Transverse colon (tissue), 4 donors: ENCODE results near the gene MGME1. TPM values are rescaled to one million over a fixed set of nuclear protein-coding genes. Genes with fewer than 3 reads are reported as not detected.

Source experiments
- DNase-seq: peaks from one replicate; pipeline ENCODE4 v3.0.0-alpha.2; 2019
- H3K27ac ChIP-seq, 4 donors: fragments of 200-600 bp; sonication (generic); 2 replicates each; pipeline ENCODE4 v1.5.1; 2016 to 2018; ENCODE audit warnings: inconsistent platforms in 4 of 4
- H3K27me3 ChIP-seq: fragments of 200-600 bp; sonication (generic); 2 replicates; pipeline ENCODE4 v1.5.1; 2017; ENCODE audit warnings: inconsistent platforms
- H3K36me3 ChIP-seq, 4 donors: fragments of 200-600 bp; sonication (generic); 2 replicates each; pipeline ENCODE4 v1.5.1; 2017 to 2019; ENCODE audit warnings: inconsistent platforms in 4 of 4
- H3K4me1 ChIP-seq, 4 donors: fragments of 200-600 bp; sonication (generic); 2 replicates each; pipeline ENCODE4 v1.5.1; 2017 to 2020; ENCODE audit warnings: inconsistent platforms in 4 of 4
- H3K4me3 ChIP-seq, 4 donors: fragments of 200-600 bp; sonication (generic); 1 replicate in 1 of 4; 2 replicates in 3 of 4; pipeline versions ENCODE4 v1.5.1 to v1.6.1; 2017 to 2019; ENCODE audit warnings: inconsistent platforms in 4 of 4
- H3K9me3 ChIP-seq, 2 donors: fragments of 200-600 bp; sonication (generic); 2 replicates each; pipeline ENCODE4 v1.5.1; 2017 to 2019; ENCODE audit warnings: inconsistent platforms in 2 of 2
- CTCF ChIP-seq, 5 experiments: fragments of 200-600 bp in 3 of 5; fragments of 450-650 bp in 2 of 5; sonication (generic) in 3 of 5; IDR thresholded peaks; 1 replicate in 2 of 5; 2 replicates in 3 of 5; pipeline ENCODE4 v1.5.1; 2016 to 2017; ENCODE audit warnings: antibody characterized with exemption in 5 of 5, inconsistent platforms in 3 of 5, mild to moderate bottlenecking in 2 of 5, moderate library complexity in 1 of 5
- EP300 ChIP-seq: sonication (generic); formaldehyde crosslinking; IDR thresholded peaks from one replicate; pipeline ENCODE4 v1.6.1; 2017; ENCODE audit warnings: antibody characterized with exemption, low read depth
- POLR2A ChIP-seq: fragments of 450-650 bp; IDR thresholded peaks from one replicate; pipeline ENCODE4 v1.6.1; 2016; ENCODE audit warnings: antibody characterized with exemption, mild to moderate bottlenecking, moderate library complexity
- POLR2AphosphoS5 ChIP-seq, 3 donors: sonication (generic); formaldehyde crosslinking; IDR thresholded peaks; one replicate each; pipeline ENCODE4 v1.6.1; 2016; ENCODE audit warnings: antibody characterized with exemption in 3 of 3
- WGBS, 2 donors: methylation state at CpG; one replicate each; pipeline ENCODE4 v1.1.5; 2018; ENCODE audit warnings: low coverage in 1 of 2; 5-methylcytosine and 5-hydroxymethylcytosine counted together
- in situ Hi-C, 4 donors: fragments of 200-750 bp; cut with MboI; loops; one replicate each; pipeline versions ENCODE4 v1.15.0 to v1.15.1; 2017; ENCODE audit warnings: low sequenced_read_pairs in 3 of 4, low pct_ligation_motif_present in 1 of 4, low pct_unique_long_range_greater_than_20kb in 1 of 4
- intact Hi-C: fragments of 100-400 bp; cut with DNase I; formaldehyde crosslinking; loops from one replicate; pipeline ENCODE4 v1.15.1; 2023; ENCODE audit warnings: low total_unique reads
- total RNA-seq, 4 donors: library from RNA; depleted of rRNA; stranded (reverse); fragments of >200 nt; gene quantifications; one replicate each; pipeline ENCODE4 v1.1.0, GENCODE V29; 2016

MGME1 gene
- total RNA-seq, 4 donors from 2014 or later: 4.1 to 18.8 (median 14.3) TPM

- H3K9me3 ChIP-seq: no peaks in the 10 kb centered on the region
- in situ Hi-C loops: loop anchor here in 1 of 4 donors (25.0 kb wide), 2 partner anchors 286 to 436 kb away; no protein-coding TSS in a partner anchor
- DNase-seq: no peak
- H3K27me3 ChIP-seq: no peaks in the 10 kb centered on the region
- TF ChIP-seq POLR2A: no peak
- no peak for TF ChIP-seq EP300
- no peak for TF ChIP-seq POLR2AphosphoS5 (IDR thresholded peaks at IDR 0.05)
- TF ChIP-seq CTCF (IDR thresholded peaks at IDR 0.05): no peak
- 97 to 100% methylated on average over 2 of the region's 2 CpGs for WGBS, 2 donors
- H3K27ac ChIP-seq: no peak overlapping the region
- peaks cover 0 to 4% (median 0%) of the 10 kb centered on the region in 4 donors for H3K4me1 ChIP-seq
- intact Hi-C loops: no loop called here
- peaks cover 0 to 96% (median 45%) of the 10 kb centered on the region in 4 donors for H3K36me3 ChIP-seq
- H3K4me3 ChIP-seq: no peak overlapping the region
Observed at GRCh38 chr20:17948442-17948841, 20.4 kb upstream of the MGME1 start.

GRCh38 chr20:17949899-17950298 is 18.9 kb upstream of the MGME1 start:
- no peak for TF ChIP-seq POLR2A
- no peak for TF ChIP-seq CTCF (IDR thresholded peaks at IDR 0.05)
- TF ChIP-seq EP300: no peak
- TF ChIP-seq POLR2AphosphoS5 (IDR thresholded peaks at IDR 0.05): no peak
- Histone ChIP-seq H3K9me3 (no peaks in the 10 kb centered on the region), H3K36me3 (peaks cover 0 to 97% (median 47%) of the 10 kb centered on the region in 4 donors), H3K4me1 (peaks cover 0 to 12% (median 5%) of the 10 kb centered on the region in 4 donors), H3K27me3 (no peaks in the 10 kb centered on the region), H3K27ac (no peak overlapping the region), H3K4me3 (no peak overlapping the region)
- intact Hi-C loops (no loop called here), in situ Hi-C loops (loop anchor here in 1 of 4 donors (25.0 kb wide), 2 partner anchors 288 to 438 kb away; no protein-coding TSS in a partner anchor)
- DNase-seq: no peak
- 83 to 85% methylated on average over 4 of the region's 4 CpGs for WGBS, 2 donors

- 75 to 97% methylated on average over 4 to 6 of the region's 6 CpGs for WGBS, 2 donors
- intact Hi-C loops: no loop called here
- Histone ChIP-seq H3K36me3 (peaks cover 0 to 89% (median 43%) of the 10 kb centered on the region in 4 donors), H3K27ac (no peak overlapping the region), H3K27me3 (no peaks in the 10 kb centered on the region), H3K9me3 (no peaks in the 10 kb centered on the region), H3K4me1 (peaks cover 3 to 20% (median 13%) of the 10 kb centered on the region in 4 donors), H3K4me3 (no peak overlapping the region)
- no peak for DNase-seq
- TF ChIP-seq POLR2A: no peak
- no peak for TF ChIP-seq CTCF (IDR thresholded peaks at IDR 0.05)
- no peak for TF ChIP-seq POLR2AphosphoS5 (IDR thresholded peaks at IDR 0.05)
- no peak for TF ChIP-seq EP300
- in situ Hi-C loops: no loop called here
Observed at GRCh38 chr20:17950670-17951069, 18.1 kb upstream of the MGME1 start.

- no peak for TF ChIP-seq CTCF (IDR thresholded peaks at IDR 0.05)
- no peak for TF ChIP-seq POLR2AphosphoS5 (IDR thresholded peaks at IDR 0.05)
- no peak for TF ChIP-seq EP300
- TF ChIP-seq POLR2A: no peak
Observed at GRCh38 chr20:17951323-17951722, 17.5 kb upstream of the MGME1 start.

More at GRCh38 chr20:17951323-17951722, 17.5 kb upstream of the MGME1 start:
- no peak for DNase-seq
- in situ Hi-C loops (no loop called here), intact Hi-C loops (no loop called here)
- Histone ChIP-seq H3K4me3 (no peak overlapping the region), H3K4me1 (peaks cover 5 to 26% (median 14%) of the 10 kb centered on the region in 4 donors), H3K9me3 (no peaks in the 10 kb centered on the region), H3K27me3 (no peaks in the 10 kb centered on the region), H3K27ac (no peak overlapping the region), H3K36me3 (peaks cover 0 to 83% (median 42%) of the 10 kb centered on the region in 4 donors)
- 79 to 84% methylated on average over 2 of the region's 2 CpGs for WGBS, 2 donors
